A549 treated with RU486 at 1 μM for 4 hours (cell line): Measurements from ENCODE around the gene RSAD1. TPM values are rescaled to one million over a fixed set of nuclear protein-coding genes. Genes with fewer than 3 reads are reported as not detected.

Experiments used
- total RNA-seq: library from RNA; stranded (reverse); fragments of 200-300 nt; extraction: Qiagen RNA extraction; gene quantifications from 5 replicates; pipeline ENCODE4 v1.2.3, GENCODE V29; 2022; ENCODE audit warnings: low read depth

RSAD1 gene
- total RNA-seq, result 28.3 to 37.0 TPM (median 35.1 TPM) in 5 replicates

GRCh38 chr17:50478391-50479381 is at the start of gene RSAD1:
TSS of gene RSAD1 (plus strand) at chr17:50478860. CDS start at chr17:50478885, 25 bp downstream.

GRCh38 chr17:50468304-50469207 is 10.1 kb upstream of the RSAD1 start, which contains the start of gene CHAD:
TSS of gene CHAD (minus strand) at chr17:50468880. CDS start at chr17:50468813, 67 bp downstream.

GRCh38 chr17:50507871-50508572 is 29.4 kb downstream of the RSAD1 start, which contains the start of gene MYCBPAP:
TSS of gene MYCBPAP (plus strand) at chr17:50508439. CDS start at chr17:50508675, 236 bp downstream.

GRCh38 chr17:50532452-50533024 is 53.9 kb downstream of the RSAD1 start, which contains the start of gene EPN3:
TSS of gene EPN3 (plus strand) at chr17:50532735. CDS start at chr17:50536557, 3,822 bp downstream.

Other genes with a start within 250 kb of the RSAD1 start
- 21.2 to 28.6 TPM (median 23.5 TPM) in 5 replicates for gene TMEM92, start 204.4 kb upstream of the RSAD1 start, total RNA-seq
- 18.9 to 23.7 TPM (median 21.4 TPM) in 5 replicates for gene XYLT2, start 132.7 kb upstream of the RSAD1 start, total RNA-seq
- 137 to 172 TPM (median 142 TPM) in 5 replicates for gene MRPL27, start 105.7 kb upstream of the RSAD1 start, total RNA-seq
- 13.9 to 16.5 TPM (median 14.9 TPM) in 5 replicates for gene EME1, start 105.6 kb upstream of the RSAD1 start, total RNA-seq
- gene LRRC59, start 81.3 kb upstream of the RSAD1 start, total RNA-seq, result 223 to 243 TPM (median 236 TPM) in 5 replicates
- 10.0 to 15.4 TPM (median 14.3 TPM) in 5 replicates for gene ACSF2, start 52.6 kb upstream of the RSAD1 start, total RNA-seq
- not detected in 5 replicates for gene CHAD, start 10.0 kb upstream of the RSAD1 start, total RNA-seq
- gene MYCBPAP, start 29.6 kb downstream of the RSAD1 start, total RNA-seq, result 0.37 to 0.85 TPM (median 0.51 TPM) in 5 replicates
- gene EPN3, start 53.9 kb downstream of the RSAD1 start, total RNA-seq, result 0.09 to 0.64 TPM (median 0.23 TPM) in 5 replicates
- gene SPATA20, start 68.3 kb downstream of the RSAD1 start, total RNA-seq, result 67.9 to 86.8 TPM (median 81.2 TPM) in 5 replicates
- 3.7 to 5.4 TPM (median 4.7 TPM) in 5 replicates for gene CACNA1G, start 81.9 kb downstream of the RSAD1 start, total RNA-seq
- 111 to 157 TPM (median 133 TPM) in 5 replicates for gene ABCC3, start 156.0 kb downstream of the RSAD1 start, total RNA-seq
- 42.5 to 52.6 TPM (median 48.5 TPM) in 5 replicates for gene ANKRD40, start 229.1 kb downstream of the RSAD1 start, total RNA-seq
- 66.5 to 129 TPM (median 101 TPM) in 5 replicates for gene LUC7L3, start 240.7 kb downstream of the RSAD1 start, total RNA-seq